Non-pigmented ciliary epithelial cell (primary cell): Measurements from ENCODE around the gene SLC22A5.
"Not testable (repeated sequence)": the region's sequence is repeated elsewhere in the genome, so short reads cannot be mapped to it uniquely, and the experiment has no call there.

Experiments
- DNase-seq: peaks from one replicate; pipeline ENCODE4 v3.0.0-alpha.2; 2010; ENCODE audit warnings: low read depth

Gene SLC22A5

GRCh38 chr5:132388244-132389050 is 18.9 kb downstream of the SLC22A5 start:
- no peak for DNase-seq

GRCh38 chr5:132389051-132389331 is 19.5 kb downstream of the SLC22A5 start:
- no peak for DNase-seq

DNA sequence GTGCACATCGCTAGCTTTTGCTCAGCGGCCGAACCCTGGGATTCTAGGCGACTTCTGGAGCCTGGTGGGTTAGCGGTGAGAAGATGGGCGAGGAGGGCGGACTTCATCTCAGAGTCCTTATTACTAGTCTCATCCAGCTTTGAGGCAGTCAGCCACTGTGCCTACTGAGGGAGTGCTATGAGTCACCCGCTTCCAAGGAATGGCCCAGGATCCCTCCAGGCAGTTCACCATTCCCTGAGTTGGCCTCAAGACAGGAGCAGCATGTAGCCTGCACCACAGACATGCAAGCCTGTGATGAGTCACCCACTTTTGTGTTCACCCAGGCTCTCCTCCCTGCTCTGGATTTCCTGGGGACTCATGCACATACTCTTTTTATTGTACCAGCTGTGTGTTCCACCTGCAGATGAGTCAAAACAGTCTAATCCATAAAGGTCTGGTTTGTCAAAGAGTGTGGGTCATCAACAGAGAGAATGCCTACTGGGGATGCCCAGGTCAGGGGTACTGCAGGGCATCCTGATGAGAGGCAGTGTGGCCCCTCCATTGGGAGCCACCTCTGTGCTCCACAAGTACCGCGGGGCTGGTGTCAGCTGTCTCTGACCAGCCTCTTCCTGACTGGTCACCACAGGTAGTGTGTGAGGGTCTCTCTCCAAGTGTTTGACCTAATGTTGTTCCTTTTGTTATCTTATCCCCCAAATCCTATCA is 20.2 kb downstream of the SLC22A5 start:
- peak; percentile 98 for DNase-seq

DNA sequence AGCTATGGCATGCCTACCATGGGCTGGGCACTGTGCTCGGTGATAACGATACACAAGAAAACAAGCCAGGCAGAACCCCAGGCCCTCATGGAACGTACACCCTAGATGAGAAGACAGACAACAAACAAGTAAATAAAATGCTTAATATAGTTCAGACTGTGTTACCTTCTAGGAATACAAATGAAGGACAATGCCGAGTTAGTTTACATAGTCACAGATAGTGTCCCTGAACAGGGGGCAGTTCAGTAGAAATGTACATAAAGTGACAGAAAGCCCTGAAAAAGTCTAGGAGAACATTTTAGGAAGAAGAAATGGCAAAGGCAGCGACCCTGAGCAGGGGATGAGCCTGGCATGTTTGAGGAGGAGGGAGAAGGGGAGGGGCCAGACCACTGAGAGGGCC is 21.7 kb downstream of the SLC22A5 start:
- DNase-seq, result no peak

DNA sequence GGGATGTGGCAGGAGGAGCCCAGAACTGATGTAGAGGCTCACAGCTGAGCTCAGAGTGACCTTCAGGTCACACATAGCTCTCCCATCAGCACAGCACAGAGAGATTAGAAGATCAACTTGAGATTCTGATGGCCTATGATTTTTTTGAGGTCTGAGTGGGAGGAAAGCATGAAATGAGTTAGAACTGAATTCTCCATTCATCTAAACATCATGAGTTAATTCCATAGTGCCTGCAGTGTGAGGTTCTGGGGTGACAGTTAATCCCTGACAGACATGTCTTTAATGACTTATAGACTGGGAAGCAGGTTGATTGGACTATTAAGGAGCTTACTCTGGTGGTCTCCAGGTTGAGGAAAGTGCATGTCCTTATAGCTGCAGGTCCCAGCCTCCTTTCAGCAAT is 22.4 kb downstream of the SLC22A5 start:
- DNase-seq, result no peak

DNA sequence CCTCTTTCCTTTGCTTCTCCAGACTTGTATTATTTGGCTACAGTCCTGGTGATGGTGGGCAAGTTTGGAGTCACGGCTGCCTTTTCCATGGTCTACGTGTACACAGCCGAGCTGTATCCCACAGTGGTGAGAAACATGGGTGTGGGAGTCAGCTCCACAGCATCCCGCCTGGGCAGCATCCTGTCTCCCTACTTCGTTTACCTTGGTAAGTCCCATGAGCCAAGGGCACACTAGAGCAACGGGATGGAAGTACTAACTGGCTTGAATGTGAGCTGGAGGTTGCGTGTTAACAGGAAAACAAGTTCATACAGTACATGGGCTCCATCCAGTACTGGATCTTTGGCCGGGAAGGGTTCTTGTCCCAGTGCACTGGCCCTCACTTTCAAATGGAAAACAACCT is 22.9 kb downstream of the SLC22A5 start:
- DNase-seq, result no peak

DNA sequence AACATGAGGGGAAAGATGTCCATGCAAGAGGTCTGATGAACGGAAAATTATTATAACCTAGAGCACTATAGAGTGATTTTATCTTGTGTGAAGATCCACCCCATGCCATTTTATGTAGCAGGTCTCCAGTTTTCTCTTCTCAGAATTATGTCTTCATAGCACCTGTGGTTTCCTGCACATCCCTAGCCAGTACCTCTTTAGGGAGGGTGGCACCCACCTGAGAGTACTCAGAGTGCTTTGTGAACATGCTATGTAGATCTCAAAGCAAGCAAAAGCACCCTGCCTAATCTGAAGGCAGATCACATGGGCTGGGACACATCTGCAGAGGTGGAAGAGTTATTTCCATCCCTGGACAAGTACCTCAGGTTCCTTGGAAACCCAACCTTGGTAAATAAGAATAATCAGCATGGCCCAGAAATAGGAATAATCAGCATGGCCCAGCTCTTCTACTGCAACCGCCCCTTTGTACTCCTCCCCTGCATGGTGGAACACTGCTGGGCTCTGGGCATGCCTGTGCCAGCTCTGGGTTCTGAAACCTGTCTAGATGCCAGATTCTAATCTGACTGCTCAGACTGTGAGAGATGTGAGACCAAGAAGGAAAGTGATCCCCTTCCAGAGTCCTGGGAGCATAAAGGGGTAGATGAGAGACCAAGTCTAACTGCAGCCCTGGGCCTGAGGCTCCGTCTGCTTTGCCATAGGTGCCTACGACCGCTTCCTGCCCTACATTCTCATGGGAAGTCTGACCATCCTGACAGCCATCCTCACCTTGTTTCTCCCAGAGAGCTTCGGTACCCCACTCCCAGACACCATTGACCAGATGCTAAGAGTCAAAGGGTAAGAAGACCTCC is 23.7 kb downstream of the SLC22A5 start:
- DNase-seq, result no peak

DNA sequence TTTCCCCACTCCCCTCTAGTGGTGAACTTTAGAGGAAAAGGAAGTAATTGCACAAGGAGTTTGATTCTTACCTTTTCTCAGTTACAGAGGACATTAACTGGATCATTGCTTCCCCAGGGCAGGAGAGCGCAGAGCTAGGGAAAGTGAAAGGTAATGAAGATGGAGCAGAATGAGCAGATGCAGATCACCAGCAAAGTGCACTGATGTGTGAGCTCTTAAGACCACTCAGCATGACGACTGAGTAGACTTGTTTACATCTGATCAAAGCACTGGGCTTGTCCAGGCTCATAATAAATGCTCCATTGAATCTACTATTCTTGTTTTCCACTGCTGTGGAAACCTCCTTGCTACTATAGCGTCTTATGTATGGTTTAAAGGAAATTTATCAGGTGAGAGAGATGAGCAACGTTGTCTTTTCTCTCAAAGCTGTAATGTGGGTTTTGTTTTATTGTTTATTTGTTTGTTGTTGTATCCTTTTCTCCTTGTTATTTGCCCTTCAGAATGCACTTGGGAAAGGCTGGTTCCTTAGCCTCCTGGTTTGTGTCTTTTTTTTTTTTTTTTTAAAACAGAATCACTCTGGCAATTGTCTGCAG is 25.3 kb downstream of the SLC22A5 start:
- DNase-seq, result no peak

- DNase-seq, result no peak
Observed at GRCh38 chr5:132396589-132397031, 27.1 kb downstream of the SLC22A5 start.

GRCh38 chr5:132397224-132397623 is 27.7 kb downstream of the SLC22A5 start:
- DNase-seq, result no peak

DNA sequence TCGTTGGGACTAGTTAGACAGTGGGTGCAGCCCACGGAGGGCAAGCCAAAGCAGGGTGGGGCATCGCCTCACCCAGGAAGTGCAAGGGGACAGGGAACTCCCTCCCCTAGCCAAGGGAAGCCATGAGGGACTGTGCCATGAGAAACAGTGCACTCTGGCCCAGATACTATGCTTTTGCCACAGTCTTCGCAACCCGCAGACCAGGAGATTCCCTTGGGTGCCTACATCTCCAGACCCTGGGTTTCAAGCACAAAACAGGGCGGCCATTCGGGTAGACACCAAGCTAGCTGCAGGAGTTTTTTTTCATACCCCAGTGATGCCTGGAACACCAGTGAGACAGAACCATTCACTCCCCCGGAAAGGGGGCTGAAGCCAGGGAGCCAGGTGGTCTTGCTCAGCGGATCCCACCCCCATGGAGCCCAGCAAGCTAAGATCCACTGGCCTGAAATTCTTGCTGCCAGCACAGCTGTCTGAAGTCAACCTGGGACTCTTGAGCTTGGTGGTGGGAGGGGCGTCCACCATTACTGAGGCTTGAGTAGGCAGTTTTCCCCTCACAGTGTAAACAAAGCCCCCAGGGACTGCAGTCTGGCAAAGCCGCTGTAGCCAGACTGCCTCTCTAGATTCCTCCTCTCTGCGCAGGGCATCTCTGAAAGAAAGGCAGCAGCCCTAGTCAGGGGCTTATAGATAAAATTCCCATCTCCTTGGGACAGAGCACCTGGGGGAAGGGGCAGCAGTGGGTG is 28.6 kb downstream of the SLC22A5 start:
- DNase-seq, result not testable (repeated sequence)

DNA sequence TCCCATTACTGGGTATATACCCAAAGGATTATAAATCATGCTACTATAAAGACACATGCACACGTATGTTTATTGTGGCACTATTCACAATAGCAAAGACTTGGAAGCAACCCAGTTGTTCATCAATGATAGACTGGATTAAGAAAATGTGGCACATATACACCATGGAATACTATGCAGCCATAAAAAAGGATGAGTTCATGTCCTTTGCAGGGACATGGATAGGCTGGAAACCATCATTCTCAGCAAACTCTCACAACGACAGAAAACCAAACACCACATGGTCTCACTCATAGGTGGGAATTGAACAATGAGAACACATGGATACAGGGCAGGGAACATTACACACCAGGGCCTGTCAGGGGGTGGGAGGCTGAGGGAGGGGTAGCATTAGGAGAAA is 34.5 kb downstream of the SLC22A5 start:
- DNase-seq, result not testable (repeated sequence)

DNA sequence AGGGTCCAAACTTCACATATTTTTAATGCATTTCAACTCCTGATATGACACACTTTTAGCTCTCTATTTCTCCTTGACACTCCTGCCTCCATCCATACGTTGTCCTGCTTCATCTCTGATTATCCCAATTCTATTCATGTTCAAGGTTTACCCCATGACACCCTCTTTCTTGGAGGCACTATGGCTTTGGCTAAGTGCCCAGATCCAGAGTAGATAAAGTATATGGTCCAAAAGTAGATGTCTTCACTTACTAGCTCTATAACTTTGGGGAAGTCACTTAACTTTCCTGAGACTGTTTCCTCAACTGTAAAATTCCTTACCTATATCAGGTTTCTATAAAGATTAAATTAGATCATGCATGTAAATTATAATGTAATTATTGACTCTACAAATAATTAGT is 36.1 kb downstream of the SLC22A5 start:
- no peak for DNase-seq

- no peak for DNase-seq
Observed at GRCh38 chr5:132406144-132406783, 36.8 kb downstream of the SLC22A5 start.

GRCh38 chr5:132407970-132408369 is 38.5 kb downstream of the SLC22A5 start:
- no peak for DNase-seq

DNA sequence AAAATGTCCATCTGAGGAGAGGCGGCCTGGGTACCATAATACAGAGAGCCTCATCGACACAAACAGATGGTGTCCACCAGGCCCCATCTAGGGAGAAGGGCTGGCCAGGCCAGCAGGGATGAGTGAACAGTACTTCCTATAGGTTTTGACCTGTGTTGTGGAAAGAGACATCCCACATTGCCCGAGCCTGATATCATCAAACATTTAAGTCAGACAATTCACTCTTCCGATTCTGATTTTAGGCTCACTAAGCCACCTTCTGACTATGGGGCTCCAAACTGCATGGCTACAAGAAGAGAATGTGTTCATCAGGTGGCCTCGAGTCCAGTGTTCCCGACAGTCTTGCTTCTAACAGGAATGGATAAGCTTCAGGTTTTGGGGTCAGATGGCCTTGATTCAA is 38.9 kb downstream of the SLC22A5 start:
- no peak for DNase-seq

- no peak for DNase-seq
Observed at GRCh38 chr5:132408965-132409364, 39.5 kb downstream of the SLC22A5 start.

DNA sequence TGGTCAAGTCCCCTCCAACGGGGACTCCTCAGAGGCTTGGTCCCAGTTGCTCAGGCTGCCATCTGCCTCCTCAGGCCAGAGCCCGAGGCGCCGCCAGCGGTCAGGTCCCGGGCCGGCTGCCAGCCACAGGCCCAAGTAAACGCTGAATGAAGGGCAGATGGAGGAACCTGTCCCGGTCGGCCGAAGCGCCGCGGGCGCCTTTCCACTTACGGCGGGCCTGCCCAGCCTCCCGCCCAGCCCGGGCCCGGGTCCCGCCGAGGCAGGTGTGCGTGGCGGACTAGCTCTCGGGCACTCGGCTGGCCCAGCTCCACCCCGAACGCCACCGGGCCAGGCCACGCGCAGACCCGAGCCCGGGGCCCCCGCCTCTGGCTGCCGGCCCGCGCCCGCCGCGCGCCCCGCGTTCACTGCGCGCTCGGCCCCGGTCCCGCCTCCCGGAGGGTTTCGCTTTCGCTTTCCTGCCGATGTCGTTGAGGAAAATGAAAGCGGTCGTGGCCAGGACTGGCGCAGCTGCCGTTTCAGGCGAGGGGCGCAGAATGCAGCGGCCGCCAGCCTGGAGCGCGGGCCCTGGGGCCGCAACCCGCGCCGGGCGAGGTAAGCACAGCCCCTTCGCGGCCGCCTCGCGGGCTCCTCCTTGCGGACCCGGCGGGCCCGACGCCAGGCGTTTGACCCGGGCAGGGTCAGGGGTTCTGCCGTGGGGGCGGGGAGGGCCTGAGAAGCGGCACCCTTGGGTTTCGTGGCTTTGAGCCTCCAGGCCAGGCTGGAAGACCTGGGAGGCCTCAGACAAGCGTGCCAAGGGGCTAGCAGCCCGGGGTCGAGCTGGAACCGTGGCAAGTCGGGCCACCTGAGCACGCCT is 41.2 kb downstream of the SLC22A5 start:
- DNase-seq, result no peak

DNA sequence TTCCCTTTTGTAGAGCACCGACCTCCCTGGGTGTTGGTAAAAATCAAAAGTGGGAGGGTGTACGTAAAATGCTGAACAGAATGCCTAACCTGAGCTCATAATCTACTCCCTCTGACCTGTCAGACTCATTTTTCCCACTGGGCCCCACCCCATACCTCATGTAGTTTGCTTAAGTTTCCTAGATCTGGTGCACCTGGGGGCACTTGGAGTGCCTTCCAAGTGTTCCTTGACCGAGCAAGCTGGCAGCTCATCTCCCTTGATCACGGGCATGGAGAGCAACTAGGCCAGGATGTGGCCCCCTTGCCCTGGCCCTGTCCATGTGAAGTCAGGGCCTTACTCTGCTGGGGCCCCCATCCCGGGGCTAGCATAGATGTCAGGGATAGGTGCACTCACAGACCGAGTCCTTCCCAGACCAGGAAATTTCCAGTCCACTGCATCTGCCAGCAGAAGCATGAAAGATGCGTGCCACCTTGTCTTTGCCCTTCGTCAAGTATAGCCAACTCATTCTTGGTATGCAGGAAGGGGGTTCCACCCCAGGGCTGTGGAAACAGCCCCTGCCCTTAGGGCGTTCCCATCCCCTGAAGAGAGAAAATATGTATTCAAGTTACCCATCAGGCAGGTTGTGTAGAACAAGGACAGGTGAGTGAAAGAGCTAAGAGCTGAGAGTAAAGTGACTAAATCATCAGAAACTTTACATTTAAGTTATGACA is 41.9 kb downstream of the SLC22A5 start:
- DNase-seq, result no peak

GRCh38 chr5:132413567-132413966 is 44.1 kb downstream of the SLC22A5 start:
- DNase-seq, result no peak
